RWPE2 (cell line): ENCODE results near the gene SYTL2.
"Not testable (repeated sequence)": the region's sequence is repeated elsewhere in the genome, so short reads cannot be mapped to it uniquely, and the experiment has no call there.

ENCODE experiments used
- ATAC-seq: fragments of 200-7000 bp; cut with Tn5 transposase; 3 replicates; pipeline ENCODE4 v1.9.1; 2021; ENCODE audit warnings: low read depth
- DNase-seq: peaks from one replicate; pipeline ENCODE4 v3.0.0-alpha.2; 2020; ENCODE audit warnings: low spot score
- H3K27ac ChIP-seq: fragments of 450-650 bp; 2 replicates; pipeline ENCODE4 v1.5.1; 2017; ENCODE audit warnings: mild to moderate bottlenecking; ENCODE audit not compliant: poor library complexity, severe bottlenecking
- H3K27me3 ChIP-seq: fragments of 250-450 bp; sonication (Bioruptor Pico); 2 replicates; pipeline ENCODE4 v1.5.1; 2021; ENCODE audit warnings: mild to moderate bottlenecking, moderate library complexity; ENCODE audit not compliant: insufficient read depth, poor library complexity, severe bottlenecking
- H3K36me3 ChIP-seq: fragments of 250-450 bp; sonication (Bioruptor Pico); 2 replicates; pipeline ENCODE4 v1.5.1; 2020; ENCODE audit warnings: low read depth, mild to moderate bottlenecking, moderate library complexity
- H3K4me1 ChIP-seq: fragments of 250-450 bp; sonication (Bioruptor Pico); 2 replicates; pipeline ENCODE4 v1.5.1; 2021; ENCODE audit warnings: mild to moderate bottlenecking, moderate library complexity; ENCODE audit not compliant: insufficient read depth, poor library complexity, severe bottlenecking
- H3K4me3 ChIP-seq: fragments of 250-450 bp; sonication (Bioruptor Pico); 2 replicates; pipeline ENCODE4 v1.5.1; 2021; ENCODE audit warnings: mild to moderate bottlenecking, moderate library complexity; ENCODE audit not compliant: severe bottlenecking
- H3K9me3 ChIP-seq: fragments of 250-450 bp; sonication (Bioruptor Pico); 2 replicates; pipeline ENCODE4 v1.5.1; 2021; ENCODE audit warnings: mild to moderate bottlenecking, moderate library complexity; ENCODE audit not compliant: severe bottlenecking
- TF ChIP-seq, protein P1 (sequence below): fragments of 450-650 bp; IDR thresholded peaks from one replicate; pipeline ENCODE4 v1.5.1; 2017; ENCODE audit warnings: mild to moderate bottlenecking, moderate library complexity; ENCODE audit not compliant: poor library complexity, severe bottlenecking

SYTL2 gene

DNA sequence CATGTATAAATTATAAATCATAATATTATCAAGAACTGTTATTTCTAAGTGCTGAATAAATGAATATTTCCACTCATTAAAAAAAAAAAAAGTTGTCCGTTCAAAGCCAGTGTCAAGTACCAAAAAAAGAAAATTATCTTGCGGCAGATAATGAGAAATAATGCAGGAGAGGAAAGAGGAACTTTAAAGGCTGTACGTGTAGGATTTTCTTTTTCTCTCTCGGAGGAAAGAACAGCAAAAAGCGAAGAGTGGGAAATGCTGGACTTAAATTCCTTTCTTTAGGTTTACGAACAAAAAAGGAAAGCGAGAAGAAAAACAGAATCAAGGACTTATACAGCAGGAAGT is 43.2 kb upstream of the SYTL2 start:
- ATAC-seq (no peak), DNase-seq (no peak)
- no peaks in the 10 kb centered on the region for H3K9me3 ChIP-seq
- H3K4me1 ChIP-seq, result peaks cover 2% of the 10 kb centered on the region
- H3K27ac ChIP-seq, result peak overlapping the region; percentile 36
- no peaks in the 10 kb centered on the region for H3K27me3 ChIP-seq
- H3K4me3 ChIP-seq, result peak overlapping the region; percentile 32
- H3K36me3 ChIP-seq, result no peaks in the 10 kb centered on the region
- TF ChIP-seq, protein P1, sequence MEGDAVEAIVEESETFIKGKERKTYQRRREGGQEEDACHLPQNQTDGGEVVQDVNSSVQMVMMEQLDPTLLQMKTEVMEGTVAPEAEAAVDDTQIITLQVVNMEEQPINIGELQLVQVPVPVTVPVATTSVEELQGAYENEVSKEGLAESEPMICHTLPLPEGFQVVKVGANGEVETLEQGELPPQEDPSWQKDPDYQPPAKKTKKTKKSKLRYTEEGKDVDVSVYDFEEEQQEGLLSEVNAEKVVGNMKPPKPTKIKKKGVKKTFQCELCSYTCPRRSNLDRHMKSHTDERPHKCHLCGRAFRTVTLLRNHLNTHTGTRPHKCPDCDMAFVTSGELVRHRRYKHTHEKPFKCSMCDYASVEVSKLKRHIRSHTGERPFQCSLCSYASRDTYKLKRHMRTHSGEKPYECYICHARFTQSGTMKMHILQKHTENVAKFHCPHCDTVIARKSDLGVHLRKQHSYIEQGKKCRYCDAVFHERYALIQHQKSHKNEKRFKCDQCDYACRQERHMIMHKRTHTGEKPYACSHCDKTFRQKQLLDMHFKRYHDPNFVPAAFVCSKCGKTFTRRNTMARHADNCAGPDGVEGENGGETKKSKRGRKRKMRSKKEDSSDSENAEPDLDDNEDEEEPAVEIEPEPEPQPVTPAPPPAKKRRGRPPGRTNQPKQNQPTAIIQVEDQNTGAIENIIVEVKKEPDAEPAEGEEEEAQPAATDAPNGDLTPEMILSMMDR, result no peak

DNA sequence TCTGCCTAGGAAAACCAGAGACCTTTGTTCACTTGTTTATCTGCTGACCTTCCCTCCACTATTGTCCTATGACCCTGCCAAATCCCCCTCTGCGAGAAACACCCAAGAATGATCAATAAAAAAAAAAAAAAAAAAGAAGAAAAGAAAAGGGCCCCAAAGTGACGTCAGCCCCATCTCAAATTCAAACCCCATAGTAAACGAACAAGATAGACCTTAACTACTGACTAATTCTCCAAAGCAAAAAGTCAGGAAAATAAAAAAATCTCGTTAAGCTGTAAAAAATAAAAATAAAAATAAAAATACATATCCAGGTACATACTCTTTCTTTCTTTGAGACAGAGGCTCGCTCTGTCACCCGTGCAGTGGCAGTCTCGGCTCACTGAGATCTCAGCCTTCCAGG is 42.6 kb upstream of the SYTL2 start:
- not testable (repeated sequence) for H3K4me3 ChIP-seq, H3K27me3 ChIP-seq, H3K36me3 ChIP-seq, H3K27ac ChIP-seq, ATAC-seq, H3K9me3 ChIP-seq, DNase-seq, H3K4me1 ChIP-seq

DNA sequence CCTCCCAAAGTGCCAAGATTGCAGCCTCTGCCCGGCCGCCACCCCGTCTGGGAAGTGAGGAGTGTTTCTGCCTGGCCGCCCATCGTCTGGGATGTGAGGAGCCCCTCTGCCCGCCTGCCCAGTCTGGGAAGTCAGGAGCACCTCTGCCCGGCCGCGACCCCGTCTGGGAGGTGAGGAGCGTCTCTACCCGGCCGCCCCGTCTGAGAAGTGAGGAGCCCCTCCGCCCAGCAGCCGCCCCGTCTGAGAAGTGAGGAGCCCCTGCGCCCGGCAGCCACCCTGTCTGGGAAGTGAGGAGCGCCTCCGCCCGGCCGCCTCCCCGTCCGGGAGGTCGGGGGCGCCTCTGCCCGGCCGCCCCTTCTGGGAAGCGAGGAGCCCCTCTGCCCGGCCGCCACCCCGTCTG is 41.8 kb upstream of the SYTL2 start:
- ATAC-seq, H3K36me3 ChIP-seq, DNase-seq, H3K27ac ChIP-seq, H3K27me3 ChIP-seq, H3K4me3 ChIP-seq, H3K4me1 ChIP-seq, H3K9me3 ChIP-seq: not testable (repeated sequence)

GRCh38 chr11:85848556-85848955 is 37.6 kb upstream of the SYTL2 start:
- no peak overlapping the region for H3K4me3 ChIP-seq
- no peaks in the 10 kb centered on the region for H3K36me3 ChIP-seq
- no peak overlapping the region for H3K27ac ChIP-seq
- no peaks in the 10 kb centered on the region for H3K9me3 ChIP-seq
- H3K27me3 ChIP-seq, result no peaks in the 10 kb centered on the region
- ATAC-seq (no peak), DNase-seq (no peak)
- H3K4me1 ChIP-seq, result peaks cover 13% of the 10 kb centered on the region
- TF ChIP-seq, protein P1, result no peak

- Histone ChIP-seq H3K4me1 (peaks cover 13% of the 10 kb centered on the region), H3K27ac (no peak overlapping the region), H3K9me3 (no peaks in the 10 kb centered on the region), H3K4me3 (no peak overlapping the region), H3K36me3 (no peaks in the 10 kb centered on the region), H3K27me3 (no peaks in the 10 kb centered on the region)
- no peak for DNase-seq
- ATAC-seq, result no peak
- TF ChIP-seq, protein P1, result no peak
Measured at GRCh38 chr11:85848006-85848405, 37.1 kb upstream of the SYTL2 start.

GRCh38 chr11:85847436-85847835 is 36.5 kb upstream of the SYTL2 start:
- TF ChIP-seq, protein P1, result no peak
- H3K27ac ChIP-seq, result no peak overlapping the region
- H3K4me3 ChIP-seq, result no peak overlapping the region
- ATAC-seq (no peak), DNase-seq (no peak)
- peaks cover 13% of the 10 kb centered on the region for H3K4me1 ChIP-seq
- H3K27me3 ChIP-seq, result no peaks in the 10 kb centered on the region
- H3K36me3 ChIP-seq, result no peaks in the 10 kb centered on the region
- no peaks in the 10 kb centered on the region for H3K9me3 ChIP-seq
